Hepatocyte (in vitro differentiated cells): ENCODE results near the gene SYT1.

Experiments used
- EZH2phosphoT487 ChIP-seq: fragments of 200-600 bp; sonication (generic); IDR thresholded peaks from one replicate; pipeline ENCODE4 v1.6.1; 2018; ENCODE audit warnings: antibody characterized with exemption, mild to moderate bottlenecking, low read depth, moderate library complexity; ENCODE audit not compliant: unreplicated experiment, severe bottlenecking
- TF ChIP-seq, protein P1 (sequence below): fragments of 200-600 bp; sonication (generic); IDR thresholded peaks from 2 replicates; pipeline ENCODE4 v1.5.1; 2016; ENCODE audit warnings: antibody characterized with exemption, mild to moderate bottlenecking; ENCODE audit not compliant: poor library complexity

DNA sequence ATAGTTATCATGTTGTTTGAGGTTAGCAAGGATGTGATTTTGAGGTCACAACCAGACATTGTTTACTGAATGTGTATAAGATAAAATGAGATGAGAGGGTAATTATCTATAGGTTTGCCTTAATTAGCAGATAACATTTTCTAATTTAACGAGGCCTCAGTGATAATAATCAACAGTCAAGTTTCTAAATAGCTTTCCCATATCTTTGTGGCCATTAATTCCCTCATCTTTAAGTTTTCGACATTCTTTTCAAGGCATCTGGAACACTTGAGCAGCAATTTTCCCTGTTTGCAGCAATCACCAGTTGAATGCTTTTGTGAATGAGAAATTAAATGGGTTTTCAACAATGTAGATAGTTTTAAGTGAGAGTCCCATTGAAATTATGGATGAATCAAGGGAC is 304.1 kb downstream of the SYT1 start:
- TF ChIP-seq, protein P1, sequence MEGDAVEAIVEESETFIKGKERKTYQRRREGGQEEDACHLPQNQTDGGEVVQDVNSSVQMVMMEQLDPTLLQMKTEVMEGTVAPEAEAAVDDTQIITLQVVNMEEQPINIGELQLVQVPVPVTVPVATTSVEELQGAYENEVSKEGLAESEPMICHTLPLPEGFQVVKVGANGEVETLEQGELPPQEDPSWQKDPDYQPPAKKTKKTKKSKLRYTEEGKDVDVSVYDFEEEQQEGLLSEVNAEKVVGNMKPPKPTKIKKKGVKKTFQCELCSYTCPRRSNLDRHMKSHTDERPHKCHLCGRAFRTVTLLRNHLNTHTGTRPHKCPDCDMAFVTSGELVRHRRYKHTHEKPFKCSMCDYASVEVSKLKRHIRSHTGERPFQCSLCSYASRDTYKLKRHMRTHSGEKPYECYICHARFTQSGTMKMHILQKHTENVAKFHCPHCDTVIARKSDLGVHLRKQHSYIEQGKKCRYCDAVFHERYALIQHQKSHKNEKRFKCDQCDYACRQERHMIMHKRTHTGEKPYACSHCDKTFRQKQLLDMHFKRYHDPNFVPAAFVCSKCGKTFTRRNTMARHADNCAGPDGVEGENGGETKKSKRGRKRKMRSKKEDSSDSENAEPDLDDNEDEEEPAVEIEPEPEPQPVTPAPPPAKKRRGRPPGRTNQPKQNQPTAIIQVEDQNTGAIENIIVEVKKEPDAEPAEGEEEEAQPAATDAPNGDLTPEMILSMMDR = no peak
- TF ChIP-seq EZH2phosphoT487 = no peak
